ENCODE data around the gene EPB41L3.

DNA sequence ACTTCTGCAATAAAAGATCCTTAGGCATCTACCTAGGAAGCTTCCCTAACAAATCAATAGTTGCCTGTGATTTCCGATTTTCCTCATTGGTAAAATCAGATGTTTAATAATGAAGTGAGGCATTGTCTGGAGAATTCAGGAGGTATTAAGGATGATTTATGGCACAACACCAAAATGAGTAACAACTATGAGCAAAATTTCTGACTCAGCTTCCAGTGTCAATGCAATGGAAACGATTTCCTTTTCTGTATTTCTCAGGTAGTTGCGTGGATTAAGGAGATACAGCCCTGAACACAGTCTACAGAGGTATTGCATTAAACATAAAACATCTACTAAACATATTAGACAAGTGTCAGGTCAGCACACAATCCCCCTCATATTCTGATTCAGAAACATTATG is 99.5 kb downstream of the EPB41L3 start:
- TF ChIP-seq, protein P1, sequence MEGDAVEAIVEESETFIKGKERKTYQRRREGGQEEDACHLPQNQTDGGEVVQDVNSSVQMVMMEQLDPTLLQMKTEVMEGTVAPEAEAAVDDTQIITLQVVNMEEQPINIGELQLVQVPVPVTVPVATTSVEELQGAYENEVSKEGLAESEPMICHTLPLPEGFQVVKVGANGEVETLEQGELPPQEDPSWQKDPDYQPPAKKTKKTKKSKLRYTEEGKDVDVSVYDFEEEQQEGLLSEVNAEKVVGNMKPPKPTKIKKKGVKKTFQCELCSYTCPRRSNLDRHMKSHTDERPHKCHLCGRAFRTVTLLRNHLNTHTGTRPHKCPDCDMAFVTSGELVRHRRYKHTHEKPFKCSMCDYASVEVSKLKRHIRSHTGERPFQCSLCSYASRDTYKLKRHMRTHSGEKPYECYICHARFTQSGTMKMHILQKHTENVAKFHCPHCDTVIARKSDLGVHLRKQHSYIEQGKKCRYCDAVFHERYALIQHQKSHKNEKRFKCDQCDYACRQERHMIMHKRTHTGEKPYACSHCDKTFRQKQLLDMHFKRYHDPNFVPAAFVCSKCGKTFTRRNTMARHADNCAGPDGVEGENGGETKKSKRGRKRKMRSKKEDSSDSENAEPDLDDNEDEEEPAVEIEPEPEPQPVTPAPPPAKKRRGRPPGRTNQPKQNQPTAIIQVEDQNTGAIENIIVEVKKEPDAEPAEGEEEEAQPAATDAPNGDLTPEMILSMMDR (IDR thresholded peaks at IDR 0.05) = no peak
- TF ChIP-seq POLR2A (IDR thresholded peaks at IDR 0.05) = no peak
